Uterus (tissue), 4 donors: ENCODE results near the gene DMBT1. TPM values are rescaled to one million over a fixed set of nuclear protein-coding genes. Genes with fewer than 3 reads are reported as not detected.

Experiments
- DNase-seq, 2 donors: peaks; one replicate each; pipeline ENCODE4 v3.0.0-alpha.2; 2019 to 2020
- H3K27ac ChIP-seq, 2 donors: fragments of 200-600 bp; sonication (generic); 1 replicate in 1 of 2; 2 replicates in 1 of 2; pipeline ENCODE4 v1.5.1; 2016 to 2018
- H3K27me3 ChIP-seq, 2 donors: fragments of 200-600 bp; sonication (generic); one replicate each; pipeline ENCODE4 v1.5.1; 2018 to 2019; ENCODE audit warnings: control low read depth in 1 of 2
- H3K36me3 ChIP-seq, 2 donors: fragments of 200-600 bp; sonication (generic); one replicate each; pipeline ENCODE4 v1.5.1; 2019; ENCODE audit warnings: control low read depth in 1 of 2
- H3K4me1 ChIP-seq, 2 donors: fragments of 200-600 bp; sonication (generic); one replicate each; pipeline ENCODE4 v1.5.1; 2018 to 2019; ENCODE audit warnings: control low read depth in 1 of 2
- H3K4me3 ChIP-seq, 2 donors: fragments of 200-600 bp; sonication (generic); 1 replicate in 1 of 2; 2 replicates in 1 of 2; pipeline ENCODE4 v1.5.1; 2018 to 2019; ENCODE audit warnings: mild to moderate bottlenecking in 1 of 2
- H3K9me3 ChIP-seq, 2 donors: fragments of 200-600 bp; sonication (generic); one replicate each; pipeline ENCODE4 v1.5.1; 2019; ENCODE audit warnings: control low read depth in 1 of 2
- POLR2A ChIP-seq, 2 donors: fragments of 450-650 bp; IDR thresholded peaks; one replicate each; pipeline ENCODE4 v1.6.1; 2016; ENCODE audit warnings: antibody characterized with exemption in 2 of 2, mild to moderate bottlenecking in 1 of 2, moderate library complexity in 1 of 2
- intact Hi-C: fragments of 100-400 bp; cut with DNase I; formaldehyde crosslinking; loops from one replicate; pipeline ENCODE4 v1.15.1; 2023; ENCODE audit warnings: low total_unique reads
- total RNA-seq, 4 donors: library from RNA; depleted of rRNA in 3 of 4; stranded (reverse); fragments of >200 nt in 3 of 4; gene quantifications; one replicate each; pipeline versions ENCODE4 v1.1.0 to v1.2.4, GENCODE V29; 2014 to 2023
- TF ChIP-seq, protein P1 (sequence below), 4 experiments: fragments of 200-600 bp in 2 of 4; fragments of 450-650 bp in 2 of 4; sonication (generic) in 2 of 4; IDR thresholded peaks; one replicate each; pipeline ENCODE4 v1.5.1; 2016 to 2019; ENCODE audit warnings: antibody characterized with exemption in 4 of 4, mild to moderate bottlenecking in 2 of 4, moderate library complexity in 1 of 4
- donor health status: DM: yes; HTN: yes; CAD: no.

The DMBT1 gene
- total RNA-seq, 4 donors from 2014 or later: under 0.01 to 0.21 (median 0.15) TPM; not detected in 1

DNA sequence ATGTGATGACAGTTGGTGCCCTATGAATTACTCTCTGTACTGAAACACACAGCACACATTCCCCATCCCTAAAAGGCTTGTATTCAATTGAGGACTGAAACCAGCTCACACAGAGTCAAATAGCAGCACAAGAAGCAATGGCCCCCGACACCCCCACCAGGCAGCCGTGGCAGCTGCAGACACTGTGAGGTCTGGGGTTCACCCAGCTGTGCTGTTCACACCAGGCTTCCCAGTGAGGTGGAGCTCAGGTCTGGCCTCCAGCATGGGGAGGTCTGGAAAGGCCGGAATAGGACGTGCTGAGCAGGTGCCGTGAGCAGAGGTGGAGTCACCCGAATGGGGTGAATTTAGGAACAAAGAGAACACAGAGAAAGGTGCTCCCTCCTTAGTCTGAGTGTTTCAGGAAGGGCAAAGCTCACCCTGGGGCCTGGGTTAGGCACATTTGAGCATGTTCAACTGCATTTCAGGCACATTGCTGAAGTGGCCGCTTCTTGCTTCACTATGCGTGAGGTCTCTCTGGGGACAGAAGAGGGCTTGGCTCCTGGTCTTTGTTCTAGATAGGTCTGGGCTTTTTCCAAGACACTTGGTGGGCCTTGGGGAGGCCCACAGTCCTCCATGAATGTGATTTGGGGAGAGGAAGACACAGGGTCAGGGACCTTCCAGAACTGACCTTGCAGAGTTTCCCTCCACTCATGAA is 97.9 kb downstream of the DMBT1 start:
- no peak overlapping the region for H3K4me3 ChIP-seq
- intact Hi-C loops: no loop called here
- TF ChIP-seq POLR2A (IDR thresholded peaks at IDR 0.05): no peak
- TF ChIP-seq, protein P1, sequence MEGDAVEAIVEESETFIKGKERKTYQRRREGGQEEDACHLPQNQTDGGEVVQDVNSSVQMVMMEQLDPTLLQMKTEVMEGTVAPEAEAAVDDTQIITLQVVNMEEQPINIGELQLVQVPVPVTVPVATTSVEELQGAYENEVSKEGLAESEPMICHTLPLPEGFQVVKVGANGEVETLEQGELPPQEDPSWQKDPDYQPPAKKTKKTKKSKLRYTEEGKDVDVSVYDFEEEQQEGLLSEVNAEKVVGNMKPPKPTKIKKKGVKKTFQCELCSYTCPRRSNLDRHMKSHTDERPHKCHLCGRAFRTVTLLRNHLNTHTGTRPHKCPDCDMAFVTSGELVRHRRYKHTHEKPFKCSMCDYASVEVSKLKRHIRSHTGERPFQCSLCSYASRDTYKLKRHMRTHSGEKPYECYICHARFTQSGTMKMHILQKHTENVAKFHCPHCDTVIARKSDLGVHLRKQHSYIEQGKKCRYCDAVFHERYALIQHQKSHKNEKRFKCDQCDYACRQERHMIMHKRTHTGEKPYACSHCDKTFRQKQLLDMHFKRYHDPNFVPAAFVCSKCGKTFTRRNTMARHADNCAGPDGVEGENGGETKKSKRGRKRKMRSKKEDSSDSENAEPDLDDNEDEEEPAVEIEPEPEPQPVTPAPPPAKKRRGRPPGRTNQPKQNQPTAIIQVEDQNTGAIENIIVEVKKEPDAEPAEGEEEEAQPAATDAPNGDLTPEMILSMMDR (IDR thresholded peaks at IDR 0.05): no peak
- no peak for DNase-seq
- H3K9me3 ChIP-seq: no peaks in the 10 kb centered on the region
- no peaks in the 10 kb centered on the region for H3K27me3 ChIP-seq
- H3K4me1 ChIP-seq: no peaks in the 10 kb centered on the region
- no peaks in the 10 kb centered on the region for H3K36me3 ChIP-seq
- H3K27ac ChIP-seq: no peak overlapping the region

DNA sequence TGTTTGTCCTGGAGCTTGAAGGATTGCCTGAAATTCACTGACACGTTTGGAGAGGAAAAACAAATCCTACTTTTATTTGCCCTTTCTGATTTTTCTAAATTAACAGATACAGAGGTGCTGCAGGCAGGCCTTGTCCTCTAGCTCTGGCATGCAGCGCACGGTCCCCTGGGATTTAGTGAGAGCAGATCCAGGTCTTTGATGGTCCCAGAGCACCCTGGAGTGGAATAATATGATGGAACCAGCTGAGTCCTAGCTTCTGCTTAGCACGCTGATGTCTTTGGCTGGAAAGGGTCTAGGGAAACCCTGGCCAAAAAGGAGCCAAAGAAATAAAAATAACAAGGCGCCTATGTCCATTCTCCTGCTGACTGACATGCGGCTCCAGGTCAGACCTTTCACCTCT is 98.6 kb downstream of the DMBT1 start:
- H3K27me3 ChIP-seq: no peaks in the 10 kb centered on the region
- no peak for DNase-seq
- H3K27ac ChIP-seq: no peak overlapping the region

DNA sequence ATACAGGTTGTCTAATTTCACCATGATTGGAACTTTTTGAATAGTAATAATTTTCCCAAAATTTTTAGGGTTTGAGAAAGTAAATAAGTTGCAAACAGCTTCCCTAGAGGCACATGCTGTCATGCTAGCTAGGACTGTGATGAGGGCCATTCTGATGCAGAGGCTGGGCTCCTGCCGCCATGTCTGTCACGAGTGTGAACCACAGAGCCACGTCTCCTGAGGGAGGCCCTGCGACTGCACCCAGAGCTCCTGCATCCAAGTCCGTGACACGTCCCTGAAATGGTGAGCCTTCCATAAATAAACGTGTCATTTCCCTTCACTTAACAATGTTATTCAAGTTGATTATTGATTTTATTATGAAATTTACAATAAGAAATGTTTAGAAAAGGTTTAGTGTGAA is 99.1 kb downstream of the DMBT1 start:
- intact Hi-C loops: no loop called here
- no peak for DNase-seq

More for the DNA sequence above, 98.6 kb downstream of the DMBT1 start:
- TF ChIP-seq, protein P1 (IDR thresholded peaks at IDR 0.05): no peak
- TF ChIP-seq POLR2A (IDR thresholded peaks at IDR 0.05): no peak
- Histone ChIP-seq H3K4me1 (no peaks in the 10 kb centered on the region), H3K36me3 (no peaks in the 10 kb centered on the region), H3K4me3 (no peak overlapping the region), H3K9me3 (no peaks in the 10 kb centered on the region)
- intact Hi-C loops: no loop called here

DNA sequence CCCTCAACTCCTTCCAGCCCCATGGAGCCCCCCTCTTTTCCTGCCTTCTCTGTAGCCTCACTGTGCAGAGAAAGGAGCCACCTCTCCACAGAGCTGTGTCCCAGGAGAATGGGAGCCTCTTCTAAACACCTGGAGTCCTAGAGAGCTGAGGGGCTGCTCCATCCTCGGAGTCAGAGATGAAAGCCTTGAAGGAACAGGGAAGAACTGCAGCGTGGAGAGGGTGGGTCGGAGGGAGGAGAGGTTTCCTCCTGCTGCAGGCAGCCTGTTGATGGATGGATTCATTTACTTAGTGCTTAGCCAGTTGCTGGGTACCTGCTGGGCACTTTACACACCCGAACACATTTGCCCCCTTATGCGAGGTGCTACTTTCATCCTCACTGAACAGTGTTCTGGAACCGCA is 100.1 kb downstream of the DMBT1 start:
- Histone ChIP-seq H3K27ac (no peak overlapping the region), H3K9me3 (no peaks in the 10 kb centered on the region), H3K4me1 (no peaks in the 10 kb centered on the region), H3K36me3 (no peaks in the 10 kb centered on the region), H3K4me3 (no peak overlapping the region), H3K27me3 (no peaks in the 10 kb centered on the region)
- no peak for DNase-seq
- TF ChIP-seq, protein P1 (IDR thresholded peaks at IDR 0.05): no peak
- no peak for TF ChIP-seq POLR2A (IDR thresholded peaks at IDR 0.05)
- intact Hi-C loops: no loop called here

More for the DNA sequence above, 99.1 kb downstream of the DMBT1 start:
- Histone ChIP-seq H3K4me1 (no peaks in the 10 kb centered on the region), H3K4me3 (no peak overlapping the region), H3K36me3 (no peaks in the 10 kb centered on the region), H3K9me3 (no peaks in the 10 kb centered on the region), H3K27ac (no peak overlapping the region), H3K27me3 (no peaks in the 10 kb centered on the region)
- TF ChIP-seq, protein P1 (IDR thresholded peaks at IDR 0.05): no peak
- TF ChIP-seq POLR2A (IDR thresholded peaks at IDR 0.05): no peak

DNA sequence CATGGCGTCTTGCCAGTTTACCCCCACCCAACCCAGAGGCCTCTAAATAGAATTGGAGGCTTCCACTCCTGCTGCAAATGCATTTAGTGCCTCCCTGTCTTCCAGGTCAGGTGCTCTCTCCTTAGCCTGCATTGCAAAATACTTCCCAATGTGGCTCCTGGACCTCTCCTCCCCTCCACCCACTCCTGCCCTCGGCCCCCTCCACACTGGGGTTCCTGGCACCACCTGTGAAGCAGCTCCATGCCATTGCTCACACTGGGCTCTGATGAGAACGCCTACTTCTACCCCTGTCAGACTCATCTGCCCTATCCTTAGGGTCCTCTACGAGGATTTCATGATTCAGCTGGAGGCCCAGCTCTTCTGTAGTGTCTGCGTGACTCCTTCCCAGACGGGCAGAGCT is 101.7 kb downstream of the DMBT1 start:
- no peaks in the 10 kb centered on the region for H3K36me3 ChIP-seq
- TF ChIP-seq POLR2A (IDR thresholded peaks at IDR 0.05): no peak
- TF ChIP-seq, protein P1 (IDR thresholded peaks at IDR 0.05): no peak
- H3K4me3 ChIP-seq: no peak overlapping the region
- no peaks in the 10 kb centered on the region for H3K9me3 ChIP-seq
- DNase-seq: no peak
- H3K27ac ChIP-seq: no peak overlapping the region
- H3K4me1 ChIP-seq: no peaks in the 10 kb centered on the region
- intact Hi-C loops: no loop called here
- H3K27me3 ChIP-seq: no peaks in the 10 kb centered on the region
